Hepatocyte (in vitro differentiated cells): Measurements from ENCODE around the gene AP1S3.
A peak's percentile ranks its signal among the peaks of the same experiment; 100 is the strongest.

ENCODE experiments used
- CTCF ChIP-seq: fragments of 200-600 bp; sonication (generic); IDR thresholded peaks from 2 replicates; pipeline ENCODE4 v1.5.1; 2016; ENCODE audit warnings: antibody characterized with exemption, mild to moderate bottlenecking; ENCODE audit not compliant: poor library complexity
- EZH2phosphoT487 ChIP-seq: fragments of 200-600 bp; sonication (generic); IDR thresholded peaks from one replicate; pipeline ENCODE4 v1.6.1; 2018; ENCODE audit warnings: antibody characterized with exemption, mild to moderate bottlenecking, low read depth, moderate library complexity; ENCODE audit not compliant: unreplicated experiment, severe bottlenecking

- TF ChIP-seq CTCF (peak; percentile 34), EZH2phosphoT487 (no peak)
Observed at GRCh38 chr2:223779877-223780276, 57.5 kb downstream of the AP1S3 start.
